HG03159 (cell line): ENCODE measurements around the gene ADAMTS19.
"Not testable (repeated sequence)": the region's sequence is repeated elsewhere in the genome, so short reads cannot be mapped to it uniquely, and the experiment has no call there.

Experiments used
- ATAC-seq: cut with Tn5 transposase; IDR thresholded peaks from one replicate; pipeline ENCODE4 v1.9.1; 2021; ENCODE audit warnings: mild to moderate bottlenecking, moderate library complexity; ENCODE audit not compliant: unreplicated experiment

ADAMTS19 gene

DNA sequence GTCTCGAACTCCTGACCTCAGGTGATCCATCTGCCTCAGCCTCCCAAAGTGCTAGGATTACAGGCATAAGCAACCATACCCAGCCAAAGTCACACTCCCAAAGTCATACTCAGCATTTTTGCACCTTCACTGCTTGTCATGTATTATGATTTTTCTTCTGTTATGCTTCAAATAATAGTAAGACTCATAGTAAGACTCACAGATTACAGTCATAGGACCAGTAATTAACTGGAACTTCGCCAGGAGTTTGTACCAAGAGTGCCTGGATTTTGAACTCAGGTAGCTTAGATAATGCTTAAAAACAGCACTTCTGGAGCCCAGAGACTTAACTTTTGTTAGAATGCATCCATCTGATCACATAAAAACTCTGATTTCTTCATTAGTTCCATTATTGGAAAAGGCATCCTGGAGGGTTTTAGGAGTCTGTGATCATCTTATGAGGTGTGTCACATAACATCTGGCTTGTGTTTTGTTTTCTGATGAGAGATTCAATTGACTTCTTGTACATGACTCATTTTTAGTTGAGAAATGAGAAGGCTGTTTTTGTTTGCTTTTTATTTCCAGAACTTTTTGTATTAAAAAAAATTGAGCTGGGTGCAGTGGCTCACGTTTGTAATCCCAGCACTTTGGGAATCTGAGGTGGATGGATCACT is 131.5 kb downstream of the ADAMTS19 start:
- no peak for ATAC-seq

DNA sequence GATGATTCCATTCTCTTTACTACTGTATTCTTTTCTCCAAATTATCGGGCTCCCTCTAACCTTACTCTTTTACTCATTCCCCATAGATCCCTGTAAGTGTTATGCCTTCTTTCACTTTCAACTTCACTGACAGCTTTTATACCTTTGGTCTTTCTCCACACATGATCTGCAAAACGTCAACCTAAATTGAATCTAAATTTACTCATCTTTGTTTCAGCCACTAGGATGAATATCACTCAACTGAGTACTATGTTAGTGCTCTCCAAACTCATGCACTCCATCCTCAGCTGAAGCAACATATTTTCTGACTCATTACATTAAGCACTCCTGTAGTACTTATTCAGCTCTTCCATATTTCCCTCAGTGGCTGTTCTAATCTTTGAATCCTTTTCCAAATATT is 133.4 kb downstream of the ADAMTS19 start:
- ATAC-seq = no peak

DNA sequence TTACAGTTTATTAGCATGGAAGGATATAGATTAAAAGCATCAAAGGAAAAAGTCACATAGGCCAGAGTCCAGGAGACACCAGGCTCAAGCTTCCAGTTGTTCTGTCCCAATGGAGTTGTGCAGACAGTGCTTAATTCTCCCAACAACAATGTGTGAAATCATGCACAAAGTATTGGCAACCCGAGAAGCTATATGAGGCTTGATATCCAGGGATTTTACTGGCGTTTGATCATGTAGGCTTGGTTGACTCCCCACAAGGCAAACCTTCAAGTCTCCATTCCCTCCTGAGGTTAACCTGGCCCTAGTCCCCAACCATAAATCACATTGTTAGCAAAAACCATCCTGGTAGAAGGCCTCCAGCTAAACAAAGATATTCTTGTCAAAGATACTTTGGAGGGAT is 141.5 kb downstream of the ADAMTS19 start:
- ATAC-seq = no peak

DNA sequence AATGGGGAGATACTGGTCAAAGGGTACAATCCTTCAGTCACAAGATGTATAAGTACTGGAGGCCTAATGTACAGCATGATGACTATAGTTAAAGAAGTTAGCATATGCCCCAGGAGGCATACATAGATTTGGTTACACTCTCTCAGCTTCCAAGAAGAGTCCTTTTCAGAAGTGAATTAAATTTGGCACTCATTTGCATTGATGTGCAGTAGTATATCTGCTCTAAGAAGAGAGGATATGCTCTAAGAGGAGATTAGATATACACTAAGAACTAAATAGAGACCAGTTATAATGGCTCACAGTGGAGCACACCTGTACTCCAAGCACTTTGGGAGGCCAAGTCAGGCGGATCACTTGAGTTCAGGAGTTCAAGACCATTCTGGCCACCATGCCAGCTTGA is 148.3 kb downstream of the ADAMTS19 start:
- no peak for ATAC-seq

DNA sequence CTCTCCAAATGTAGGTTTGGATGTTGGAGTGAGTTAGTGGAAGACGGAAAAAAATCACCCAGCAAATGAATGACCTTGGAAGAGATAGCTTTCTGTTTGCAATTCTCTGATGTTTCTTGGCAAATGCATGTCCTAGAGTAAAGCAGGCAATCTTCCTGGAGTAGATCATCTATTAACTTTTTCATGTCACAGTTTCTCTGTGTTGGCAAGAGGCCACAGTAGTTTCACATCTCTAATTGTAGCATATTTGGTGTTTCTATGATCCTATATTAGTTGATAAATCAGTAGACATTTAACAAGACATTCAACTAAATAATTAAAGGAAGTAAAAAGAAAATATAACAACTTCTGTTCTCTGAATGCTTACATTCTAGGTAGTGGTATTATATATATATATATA is 149.6 kb downstream of the ADAMTS19 start:
- ATAC-seq = peak; percentile 94

DNA sequence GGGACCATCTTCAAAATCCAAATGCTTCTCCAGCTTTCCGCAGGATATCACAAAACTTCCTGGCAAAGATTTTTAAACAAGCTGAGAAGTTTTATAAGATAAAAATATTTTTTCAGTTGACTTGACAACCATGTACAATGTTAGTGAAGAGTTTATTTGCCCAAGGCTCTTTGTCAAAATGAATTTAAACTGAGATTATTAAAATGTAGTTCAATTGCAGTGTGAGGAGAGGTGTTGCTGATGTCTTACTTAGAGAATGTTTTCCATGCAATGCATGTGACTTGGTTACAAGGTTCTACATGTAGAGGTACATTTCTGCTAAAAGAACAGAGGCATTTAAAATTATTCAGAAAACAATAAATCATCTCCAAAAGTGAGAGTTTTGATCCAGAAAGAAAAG is 156.4 kb downstream of the ADAMTS19 start:
- ATAC-seq = no peak

DNA sequence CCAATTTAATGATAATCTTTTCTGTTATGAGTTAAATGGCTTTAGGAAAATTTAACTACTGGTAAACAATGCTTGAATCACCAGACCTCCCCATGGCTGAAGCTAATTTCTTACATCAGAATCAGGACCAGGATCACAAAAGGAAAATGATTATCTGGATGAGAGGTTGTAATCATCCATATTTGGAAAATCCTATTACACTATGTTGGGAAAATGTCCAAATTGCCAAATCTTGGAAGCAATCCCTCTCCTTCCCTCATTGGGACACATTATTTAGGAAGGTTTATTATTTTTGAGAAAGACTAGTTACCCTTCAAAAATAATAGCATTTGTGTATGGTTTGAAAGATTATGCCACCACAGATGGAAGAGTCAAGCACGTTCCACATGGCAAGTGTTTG is 157.1 kb downstream of the ADAMTS19 start:
- ATAC-seq = no peak

DNA sequence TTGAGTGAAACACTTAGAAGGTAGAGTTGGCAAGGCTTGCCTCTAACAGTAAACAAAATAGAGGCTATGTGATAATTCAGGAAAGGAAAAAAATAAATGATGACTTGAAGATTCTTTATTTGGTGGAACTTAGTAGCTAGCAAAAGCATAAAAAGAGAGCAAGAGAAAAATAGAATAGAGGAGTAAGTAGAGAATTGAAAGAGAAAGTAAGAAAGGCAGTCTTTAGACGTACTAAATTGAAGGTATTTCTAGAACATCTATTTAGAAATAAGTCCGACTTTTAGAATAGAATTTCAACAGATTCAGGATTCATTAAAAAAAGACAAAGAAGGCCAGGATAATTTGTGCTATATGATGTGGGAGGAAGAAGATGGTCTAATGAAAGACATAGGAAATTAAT is 159.7 kb downstream of the ADAMTS19 start:
- ATAC-seq = no peak

DNA sequence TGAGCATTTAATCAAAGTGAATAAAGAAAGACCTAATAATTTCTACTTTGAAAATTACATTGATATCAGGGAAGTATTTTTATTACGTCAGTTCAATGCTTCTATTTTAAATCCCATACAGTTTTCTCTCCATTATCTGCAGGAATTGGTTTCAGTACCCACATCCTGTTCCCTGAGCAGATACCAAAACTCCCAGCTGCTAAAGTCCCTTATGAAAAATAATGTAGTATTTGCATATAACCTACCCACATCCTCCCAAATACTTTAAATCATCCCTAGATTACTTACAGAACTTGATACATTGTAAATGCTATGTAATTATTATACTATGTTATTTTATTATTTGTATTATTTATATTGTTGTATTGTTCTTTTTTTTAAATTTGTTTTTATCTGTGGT is 162.4 kb downstream of the ADAMTS19 start:
- ATAC-seq = no peak

DNA sequence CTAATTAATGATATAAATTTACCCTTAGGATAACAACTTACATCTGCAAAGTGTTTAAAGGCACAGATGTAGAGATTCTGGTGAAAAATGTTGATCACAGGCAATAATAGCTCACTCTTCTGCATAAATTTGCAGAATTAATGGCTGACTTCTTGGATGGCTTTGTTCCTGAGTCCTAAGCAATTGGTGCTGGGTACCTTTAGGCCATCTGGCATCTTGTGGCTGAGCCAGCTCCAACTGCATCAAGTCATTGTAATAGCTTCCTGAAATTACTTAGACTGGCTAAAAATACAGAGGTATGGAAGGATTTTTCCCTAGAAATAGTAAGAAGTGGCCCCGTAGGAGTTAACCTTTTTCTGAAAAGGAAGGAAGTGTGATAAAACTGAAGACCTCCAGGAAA is 169.5 kb downstream of the ADAMTS19 start:
- ATAC-seq = no peak

DNA sequence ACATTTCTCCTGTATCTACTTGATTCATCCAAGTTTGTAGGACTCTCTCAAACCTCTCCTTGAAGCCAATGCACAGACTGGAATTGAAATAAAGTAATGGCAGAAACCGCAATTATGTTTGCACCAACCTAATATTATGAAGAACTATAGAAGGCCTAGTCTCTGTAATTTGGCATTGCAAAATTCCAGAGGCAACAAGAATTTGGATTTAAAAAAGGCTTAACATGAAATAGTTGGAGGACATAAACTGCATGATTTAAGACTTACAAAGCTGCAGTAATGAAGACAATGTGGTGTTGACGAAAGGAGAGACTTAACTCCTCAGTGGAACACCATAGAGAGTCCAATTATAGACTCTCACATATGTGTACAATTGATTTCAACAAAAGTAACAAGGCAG is 170.0 kb downstream of the ADAMTS19 start:
- no peak for ATAC-seq

DNA sequence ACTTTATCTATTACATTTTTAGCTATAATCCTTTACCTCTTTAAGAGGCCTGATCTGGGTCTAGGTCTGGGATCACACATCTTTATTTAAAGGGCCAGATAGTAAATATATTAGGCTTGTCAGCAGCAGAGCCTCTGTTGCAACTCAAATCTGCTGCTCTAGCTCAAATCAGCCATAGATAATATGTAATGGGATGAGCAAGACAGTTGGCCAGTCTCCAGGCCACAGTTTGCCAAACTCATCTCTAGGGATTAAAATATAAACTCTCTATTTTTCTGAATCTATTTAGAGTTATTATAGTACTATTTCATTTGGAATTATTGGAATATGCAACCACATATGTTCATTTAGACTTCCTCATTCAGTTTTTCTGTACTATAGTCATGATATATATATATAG is 171.9 kb downstream of the ADAMTS19 start:
- no peak for ATAC-seq

DNA sequence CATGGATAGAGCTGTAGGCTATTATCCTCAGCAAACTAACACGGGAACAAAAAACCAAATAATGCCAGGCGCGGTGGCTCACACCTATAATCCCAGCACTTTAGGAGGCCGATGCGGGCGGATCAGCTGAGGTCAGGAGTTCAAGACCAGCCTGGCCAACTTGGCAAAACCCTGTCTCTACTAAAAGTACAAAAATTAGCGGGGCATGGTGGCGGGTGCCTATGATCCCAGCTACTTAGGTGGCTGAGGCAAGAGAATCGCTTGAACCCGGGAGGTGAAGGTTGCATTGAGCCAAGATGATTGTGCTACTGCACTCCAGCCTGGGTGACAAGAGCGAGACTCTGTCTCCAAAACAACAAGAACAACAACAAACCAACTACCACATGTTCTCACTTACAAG is 177.4 kb downstream of the ADAMTS19 start:
- not testable (repeated sequence) for ATAC-seq

DNA sequence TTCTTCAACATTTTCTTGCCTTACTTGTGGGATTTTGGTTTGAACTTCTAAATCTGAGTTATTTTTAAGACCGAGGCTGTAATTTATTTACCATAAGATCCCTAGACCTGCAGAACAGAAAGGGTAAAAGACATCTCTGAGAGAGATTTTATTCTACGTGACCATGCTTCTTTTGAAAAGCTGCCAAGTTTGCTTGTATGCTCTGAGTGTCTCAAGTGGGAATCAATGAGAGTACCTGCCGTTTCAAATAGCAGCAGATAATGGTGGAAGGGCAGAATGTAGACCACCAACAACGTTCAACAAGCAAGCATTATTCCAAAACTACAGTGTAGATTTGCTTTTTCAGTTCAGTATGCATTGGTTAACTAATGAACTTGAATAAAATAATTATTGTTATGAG is 179.2 kb downstream of the ADAMTS19 start:
- ATAC-seq = no peak

DNA sequence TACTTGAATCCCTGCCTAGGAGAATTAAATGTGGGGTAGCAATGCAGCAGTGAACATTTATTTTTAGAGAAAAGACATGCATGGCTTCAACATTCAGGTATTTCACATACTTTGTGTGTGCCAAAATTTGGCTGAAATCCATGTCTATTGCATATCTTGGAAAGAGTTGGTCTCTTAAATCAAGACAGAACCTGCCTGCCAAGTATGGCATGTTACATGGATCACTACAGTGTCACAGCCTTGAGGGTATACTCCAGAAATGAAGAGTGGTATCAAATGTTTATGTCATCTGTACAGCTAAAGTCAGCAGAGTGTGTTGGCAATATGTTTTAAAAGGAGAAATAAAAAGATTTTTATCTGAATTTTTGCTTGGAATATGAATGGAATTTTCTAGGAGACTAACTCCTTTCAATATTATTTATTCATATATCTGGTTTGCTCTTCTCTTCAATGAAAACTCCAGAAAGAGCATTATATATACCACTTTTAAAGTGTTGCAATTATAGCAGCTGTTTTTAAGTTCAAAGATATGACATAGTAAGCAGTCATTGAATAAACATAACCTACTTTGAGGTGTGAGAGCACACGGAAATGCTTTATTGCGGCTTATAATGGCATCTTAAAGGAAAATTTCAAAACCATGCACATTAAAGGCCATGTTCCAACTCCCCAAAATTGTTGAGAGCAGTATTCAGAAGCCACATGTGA is 192.4 kb downstream of the ADAMTS19 start:
- no peak for ATAC-seq

DNA sequence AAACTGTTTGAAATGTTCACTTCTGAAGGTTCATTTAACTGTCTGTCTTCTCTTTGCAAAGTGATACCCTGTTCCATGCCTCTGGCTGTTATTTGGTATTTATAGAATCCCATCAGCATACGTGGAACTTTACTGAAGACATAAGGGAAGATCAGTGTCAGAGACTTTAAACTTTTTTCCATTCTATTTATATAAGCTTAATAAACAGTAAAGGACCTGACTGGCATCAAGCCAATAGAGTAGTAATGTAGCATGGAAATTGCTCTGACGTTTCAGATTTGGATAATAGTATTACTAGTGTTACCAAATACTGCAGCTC is 192.9 kb downstream of the ADAMTS19 start:
- ATAC-seq = no peak

DNA sequence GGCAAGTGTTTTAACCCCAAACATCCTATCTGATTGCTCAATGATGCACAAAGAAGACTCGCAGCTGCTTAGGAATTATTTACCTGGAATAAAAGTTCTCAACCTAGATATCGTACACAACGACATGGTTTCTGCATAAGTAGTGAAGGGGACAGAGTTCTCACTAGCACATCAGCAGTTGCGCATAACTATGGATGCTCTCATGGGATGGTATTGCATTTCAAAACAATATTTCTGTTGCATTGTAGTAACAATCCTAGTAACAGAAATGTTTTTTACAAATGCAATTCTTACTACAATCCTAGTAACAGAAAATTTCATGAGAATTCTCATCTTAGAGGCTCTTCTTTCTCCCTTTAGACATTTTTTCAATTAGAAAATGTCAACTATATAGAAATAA is 193.3 kb downstream of the ADAMTS19 start:
- no peak for ATAC-seq

DNA sequence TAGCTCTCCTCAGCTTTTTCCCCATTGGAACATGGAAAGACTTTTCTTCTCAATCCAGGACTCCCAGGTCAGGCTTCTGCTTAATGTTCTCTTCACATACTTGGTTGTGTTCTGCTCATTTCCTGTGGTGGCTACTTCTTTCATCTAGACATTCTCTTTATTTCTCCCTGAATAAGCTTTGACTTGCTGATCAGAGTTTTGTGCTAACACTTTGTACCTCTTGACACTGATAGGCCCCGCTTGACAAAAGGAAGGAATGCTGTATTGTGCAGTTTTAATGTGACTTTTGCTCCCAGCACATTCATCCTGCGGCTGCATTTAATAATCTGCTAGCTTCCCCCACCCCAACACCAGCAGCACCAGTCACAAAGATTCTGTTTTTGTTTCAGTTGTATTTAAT is 196.9 kb downstream of the ADAMTS19 start:
- no peak for ATAC-seq

DNA sequence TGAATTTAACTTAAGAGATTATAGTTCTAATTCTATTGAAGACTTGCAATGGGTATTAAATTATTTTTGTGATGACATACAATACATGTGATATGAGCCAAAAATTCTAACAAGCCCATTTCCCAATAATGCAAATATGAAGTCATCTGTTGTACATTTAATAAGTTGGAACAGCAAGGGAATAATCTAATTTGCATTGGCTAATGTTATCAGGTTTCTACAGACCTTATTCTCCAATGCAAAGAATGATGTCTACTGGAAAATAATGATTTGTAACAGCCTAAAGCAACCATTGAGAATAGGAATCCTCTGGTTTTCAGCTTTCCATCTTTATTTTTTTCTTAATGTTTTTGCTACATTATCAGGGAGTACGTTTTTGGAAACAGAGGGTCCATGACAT is 198.7 kb downstream of the ADAMTS19 start:
- no peak for ATAC-seq

DNA sequence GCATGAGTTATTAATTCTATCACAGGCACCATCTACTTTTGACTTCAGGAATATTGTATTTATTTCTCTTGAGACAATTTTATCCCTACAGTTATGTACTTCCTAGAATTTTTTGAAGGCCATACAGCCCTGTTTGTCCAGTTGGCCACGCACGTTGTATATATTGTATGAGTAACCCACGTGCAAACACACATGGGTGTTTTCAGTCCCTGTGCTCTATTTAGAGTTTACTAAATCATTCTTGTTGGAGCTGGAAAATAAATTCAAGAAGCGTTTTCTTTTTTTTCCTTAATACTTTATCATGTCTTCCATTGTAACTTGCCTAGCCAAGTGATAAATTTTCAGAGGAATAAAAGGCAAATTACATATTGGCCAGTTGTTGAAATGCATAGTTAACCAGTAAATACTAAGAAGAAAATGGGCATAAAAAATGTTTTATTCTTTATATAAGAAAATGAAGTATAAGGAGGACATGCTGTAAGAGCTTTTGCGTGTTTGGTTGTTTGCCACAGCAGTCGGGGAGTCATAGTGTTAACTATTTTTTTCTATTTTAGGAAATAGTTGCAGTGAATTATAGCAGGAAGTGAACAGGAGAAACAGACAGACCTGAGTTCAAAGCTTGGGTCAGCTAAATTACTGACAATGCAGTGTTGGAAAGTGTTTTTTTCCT is 201.4 kb downstream of the ADAMTS19 start:
- ATAC-seq = no peak

DNA sequence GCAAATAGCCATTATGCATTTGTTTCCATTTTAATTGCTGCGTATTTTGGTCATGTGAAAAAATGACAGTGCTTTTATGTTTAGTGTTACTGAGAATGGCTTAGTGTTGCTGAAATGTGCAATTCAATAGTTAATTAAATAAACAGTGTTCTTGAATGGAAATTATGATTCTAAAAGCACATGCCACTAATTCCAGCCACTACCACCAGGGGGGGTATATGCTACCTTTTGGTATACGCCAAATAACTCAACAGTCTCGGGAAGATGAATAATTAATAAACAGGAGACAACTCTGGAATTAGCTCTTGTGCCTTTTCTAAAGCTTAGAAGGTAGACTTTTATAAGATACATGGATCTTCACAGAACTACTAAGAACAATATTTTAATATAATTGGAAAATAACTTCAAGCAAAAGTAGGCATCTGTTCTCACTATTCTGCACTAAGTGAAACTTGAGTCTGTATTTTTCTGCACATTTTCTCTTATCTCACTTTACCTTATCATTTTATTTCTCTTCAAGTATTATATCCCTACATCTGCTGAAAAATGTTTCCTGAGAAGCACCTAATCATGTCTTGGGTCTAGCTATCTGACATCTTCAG is 204.3 kb downstream of the ADAMTS19 start:
- peak; percentile 76 for ATAC-seq

DNA sequence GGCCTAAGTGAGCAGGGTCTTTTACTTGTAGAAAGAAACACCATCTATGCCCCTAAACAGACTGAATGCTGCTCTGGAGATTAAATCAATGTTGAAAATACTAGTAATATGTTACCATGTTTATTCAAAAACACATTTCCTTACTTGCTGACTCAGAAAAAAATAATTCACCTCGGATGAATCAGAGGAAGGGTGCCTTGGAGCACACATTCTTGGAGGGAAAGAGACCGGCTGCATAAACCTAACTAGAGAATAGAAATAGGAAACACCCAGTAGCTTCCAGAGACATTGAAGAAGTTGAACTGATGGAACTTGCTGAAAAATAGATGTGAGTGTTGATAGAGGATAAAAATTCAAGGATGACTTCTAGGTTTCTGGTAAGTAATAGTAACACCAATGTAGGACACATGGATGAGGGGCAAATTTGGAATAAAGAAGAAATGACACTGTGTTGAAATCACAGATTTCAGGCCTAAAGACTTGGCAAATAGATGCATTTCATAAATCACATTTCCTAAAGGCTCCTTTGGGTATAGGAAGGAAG is 210.9 kb downstream of the ADAMTS19 start:
- no peak for ATAC-seq
